ENCODE data around the gene IRX5.

Gene IRX5

GRCh38 chr16:54939029-54939346 lies 8.3 kb downstream of the IRX5 start:
- no peaks in the 10 kb centered on the region for H3K36me3 ChIP-seq (ENCODE audit: control insufficient read depth, insufficient read depth, low read length, severe bottlenecking)
- peak overlapping the region; percentile 87 for H3K4me3 ChIP-seq (ENCODE audit: low read length)
- no peaks in the 10 kb centered on the region for H3K9me3 ChIP-seq (ENCODE audit: control insufficient read depth, low read length)
- H3K4me1 ChIP-seq (ENCODE audit: control insufficient read depth, insufficient read depth, low read length), result peaks cover 16% of the 10 kb centered on the region
- no peaks in the 10 kb centered on the region for H3K27me3 ChIP-seq (replicated peaks; ENCODE audit: control insufficient read depth, insufficient read depth, low read length)
- H3K9ac ChIP-seq (ENCODE audit: low read length), result peak overlapping the region; percentile 93
- DNase-seq (ENCODE audit: low read depth), result no peak

DNA sequence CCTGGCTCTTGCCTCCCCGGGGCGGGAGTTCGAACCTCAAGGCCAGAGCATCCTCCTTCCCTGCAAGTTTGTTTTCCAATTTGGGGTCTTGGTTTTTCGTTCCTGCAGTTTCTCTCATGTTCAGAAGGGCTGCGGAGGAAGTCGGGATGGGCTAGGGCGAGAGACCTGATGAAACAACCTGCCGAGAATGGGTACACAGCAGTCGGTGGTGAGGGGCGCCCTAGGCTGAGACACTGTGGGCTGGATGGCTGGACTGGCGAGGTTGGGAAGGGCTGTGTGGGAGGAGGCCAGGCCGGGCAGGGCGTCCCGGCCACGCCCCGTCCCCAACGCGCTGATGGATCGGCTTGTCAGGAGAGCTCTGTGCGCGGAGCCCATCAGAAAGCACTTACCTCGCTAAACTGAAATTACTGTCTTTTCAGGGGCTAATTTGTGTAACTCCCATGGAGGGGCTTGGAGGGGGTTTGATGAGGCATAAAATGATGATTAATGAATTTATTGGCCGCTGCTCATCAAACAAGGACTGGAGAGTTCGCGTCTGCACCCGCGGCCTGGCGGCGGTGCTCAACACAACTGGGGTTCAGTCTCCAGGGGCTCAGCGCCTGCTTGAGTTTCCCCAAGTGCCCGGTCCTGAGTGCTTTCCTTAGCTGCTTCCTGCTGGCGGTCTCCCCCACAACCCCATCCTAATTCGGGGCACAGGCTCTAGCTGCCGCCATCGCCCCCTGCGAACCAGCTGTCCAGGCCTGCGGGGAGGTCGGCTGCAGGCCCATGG lies 9.0 kb downstream of the IRX5 start:
- Histone ChIP-seq H3K27me3 (replicated peaks; ENCODE audit: control insufficient read depth, insufficient read depth, low read length) (no peaks in the 10 kb centered on the region), H3K9me3 (ENCODE audit: control insufficient read depth, low read length) (no peaks in the 10 kb centered on the region), H3K4me1 (ENCODE audit: control insufficient read depth, insufficient read depth, low read length) (peaks cover 16% of the 10 kb centered on the region), H3K9ac (ENCODE audit: low read length) (peak overlapping the region; percentile 93), H3K36me3 (ENCODE audit: control insufficient read depth, insufficient read depth, low read length, severe bottlenecking) (no peaks in the 10 kb centered on the region), H3K4me3 (ENCODE audit: low read length) (no peak overlapping the region)
- DNase-seq (ENCODE audit: low read depth), result no peak

DNA sequence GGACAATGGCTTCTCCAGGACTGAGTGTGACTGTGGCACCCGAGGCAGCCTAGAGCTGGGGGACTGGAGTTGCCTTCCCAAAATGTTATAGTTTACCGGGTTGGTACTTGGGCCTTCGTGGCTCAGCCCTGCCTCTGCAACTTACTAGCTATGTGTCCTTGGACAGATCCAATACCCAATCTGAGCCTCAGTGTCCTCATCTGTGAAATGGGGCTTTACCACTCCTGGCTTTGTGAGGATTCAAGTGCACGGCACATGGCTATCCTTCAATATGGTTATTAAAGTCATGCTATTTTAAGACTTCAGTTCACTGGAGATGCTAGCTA lies 9.6 kb downstream of the IRX5 start:
- Histone ChIP-seq H3K9me3 (ENCODE audit: control insufficient read depth, low read length) (no peaks in the 10 kb centered on the region), H3K9ac (ENCODE audit: low read length) (no peak overlapping the region), H3K27me3 (replicated peaks; ENCODE audit: control insufficient read depth, insufficient read depth, low read length) (no peaks in the 10 kb centered on the region), H3K4me1 (ENCODE audit: control insufficient read depth, insufficient read depth, low read length) (peaks cover 16% of the 10 kb centered on the region), H3K4me3 (ENCODE audit: low read length) (no peak overlapping the region), H3K36me3 (ENCODE audit: control insufficient read depth, insufficient read depth, low read length, severe bottlenecking) (no peaks in the 10 kb centered on the region)
- DNase-seq (ENCODE audit: low read depth), result no peak

DNA sequence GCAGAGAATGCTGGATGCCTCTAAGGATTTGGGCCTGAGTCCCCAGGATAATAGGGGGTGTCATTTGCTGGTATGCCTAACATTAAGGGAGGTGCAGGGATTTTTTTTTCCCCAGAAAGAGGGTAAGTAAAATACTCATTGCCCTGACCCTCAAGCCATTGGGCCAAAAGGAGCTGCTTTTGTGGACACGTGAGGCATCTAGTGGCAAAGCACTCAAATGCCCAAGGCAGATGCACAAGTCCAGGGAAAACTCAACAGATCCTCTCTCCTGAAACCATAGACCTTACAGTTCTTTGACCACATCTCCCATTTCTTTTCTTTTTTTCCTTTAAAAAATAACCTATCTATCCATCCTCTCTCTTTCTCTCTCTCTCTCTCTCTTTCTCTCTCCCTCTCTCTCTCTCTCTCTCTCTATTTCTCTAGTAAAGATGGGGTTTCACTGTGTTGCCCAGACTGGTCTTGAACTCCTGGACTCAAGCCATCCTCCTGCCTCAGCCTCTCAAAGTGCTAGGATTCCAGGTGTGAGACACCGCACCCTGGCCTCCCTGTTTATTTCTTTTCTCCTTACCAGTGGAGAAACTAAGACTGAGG lies 11.8 kb downstream of the IRX5 start:
- Histone ChIP-seq H3K27me3 (replicated peaks; ENCODE audit: control insufficient read depth, insufficient read depth, low read length) (no peaks in the 10 kb centered on the region), H3K4me3 (ENCODE audit: low read length) (no peak overlapping the region), H3K36me3 (ENCODE audit: control insufficient read depth, insufficient read depth, low read length, severe bottlenecking) (no peaks in the 10 kb centered on the region), H3K4me1 (ENCODE audit: control insufficient read depth, insufficient read depth, low read length) (peaks cover 15% of the 10 kb centered on the region), H3K9ac (ENCODE audit: low read length) (no peak overlapping the region), H3K9me3 (ENCODE audit: control insufficient read depth, low read length) (no peaks in the 10 kb centered on the region)
- no peak for DNase-seq (ENCODE audit: low read depth)

GRCh38 chr16:54944002-54944401 lies 13.3 kb downstream of the IRX5 start:
- DNase-seq (ENCODE audit: low read depth), result no peak
- H3K4me1 ChIP-seq (ENCODE audit: control insufficient read depth, insufficient read depth, low read length), result peaks cover 7% of the 10 kb centered on the region
- peaks cover 6% of the 10 kb centered on the region for H3K27me3 ChIP-seq (replicated peaks; ENCODE audit: control insufficient read depth, insufficient read depth, low read length)
- no peaks in the 10 kb centered on the region for H3K36me3 ChIP-seq (ENCODE audit: control insufficient read depth, insufficient read depth, low read length, severe bottlenecking)
- H3K4me3 ChIP-seq (ENCODE audit: low read length), result no peak overlapping the region
- H3K9ac ChIP-seq (ENCODE audit: low read length), result no peak overlapping the region
- peaks cover 4% of the 10 kb centered on the region for H3K9me3 ChIP-seq (ENCODE audit: control insufficient read depth, low read length)

GRCh38 chr16:54945063-54945462 lies 14.4 kb downstream of the IRX5 start:
- Histone ChIP-seq H3K4me3 (ENCODE audit: low read length) (no peak overlapping the region), H3K4me1 (ENCODE audit: control insufficient read depth, insufficient read depth, low read length) (peaks cover 7% of the 10 kb centered on the region), H3K9ac (ENCODE audit: low read length) (no peak overlapping the region), H3K9me3 (ENCODE audit: control insufficient read depth, low read length) (peaks cover 6% of the 10 kb centered on the region), H3K36me3 (ENCODE audit: control insufficient read depth, insufficient read depth, low read length, severe bottlenecking) (no peaks in the 10 kb centered on the region), H3K27me3 (replicated peaks; ENCODE audit: control insufficient read depth, insufficient read depth, low read length) (peaks cover 14% of the 10 kb centered on the region)
- no peak for DNase-seq (ENCODE audit: low read depth)

DNA sequence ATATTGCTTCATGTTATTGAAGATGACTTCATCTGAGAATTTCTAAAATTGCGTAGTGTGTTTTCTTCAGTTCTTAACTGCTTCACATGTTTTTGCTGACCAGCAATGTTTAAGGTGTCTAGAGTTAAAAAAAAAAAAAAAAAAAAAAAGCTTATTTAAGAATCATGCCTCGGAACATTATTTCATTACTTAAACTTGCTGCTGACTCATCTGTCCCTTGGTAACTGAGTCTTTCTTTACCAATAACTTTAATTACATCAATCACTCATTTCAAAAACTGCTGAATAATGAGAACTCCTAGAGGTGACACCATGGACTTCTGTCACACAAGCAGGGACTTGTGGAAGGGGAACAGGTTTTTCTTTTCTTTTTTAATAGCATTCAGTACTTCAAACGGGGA lies 16.2 kb downstream of the IRX5 start:
- no peak for DNase-seq (ENCODE audit: low read depth)
- no peak overlapping the region for H3K9ac ChIP-seq (ENCODE audit: low read length)
- H3K36me3 ChIP-seq (ENCODE audit: control insufficient read depth, insufficient read depth, low read length, severe bottlenecking), result no peaks in the 10 kb centered on the region
- peaks cover 6% of the 10 kb centered on the region for H3K9me3 ChIP-seq (ENCODE audit: control insufficient read depth, low read length)
- peaks cover 7% of the 10 kb centered on the region for H3K4me1 ChIP-seq (ENCODE audit: control insufficient read depth, insufficient read depth, low read length)
- peaks cover 15% of the 10 kb centered on the region for H3K27me3 ChIP-seq (replicated peaks; ENCODE audit: control insufficient read depth, insufficient read depth, low read length)
- H3K4me3 ChIP-seq (ENCODE audit: low read length), result no peak overlapping the region

DNA sequence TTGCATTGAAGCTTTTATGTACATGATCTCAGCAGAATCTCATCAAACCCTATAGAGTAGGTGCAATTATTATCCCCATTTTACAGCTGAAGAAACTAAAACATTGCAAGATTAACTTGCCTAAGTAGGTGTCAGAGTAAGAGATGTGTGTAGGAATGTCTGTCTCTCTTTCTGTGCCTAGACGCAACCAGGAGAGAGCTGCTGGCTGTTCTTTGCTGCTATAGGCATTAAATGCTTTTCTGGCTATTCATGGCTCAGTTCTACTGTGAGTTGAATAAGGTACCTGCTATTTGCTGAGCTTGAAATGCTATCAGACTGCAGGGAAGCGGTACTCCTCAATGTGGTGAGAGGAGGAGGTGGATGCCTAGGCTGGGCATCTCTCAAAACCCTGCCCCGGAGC lies 17.0 kb downstream of the IRX5 start:
- peaks cover 6% of the 10 kb centered on the region for H3K9me3 ChIP-seq (ENCODE audit: control insufficient read depth, low read length)
- H3K36me3 ChIP-seq (ENCODE audit: control insufficient read depth, insufficient read depth, low read length, severe bottlenecking), result no peaks in the 10 kb centered on the region
- H3K9ac ChIP-seq (ENCODE audit: low read length), result no peak overlapping the region
- H3K27me3 ChIP-seq (replicated peaks; ENCODE audit: control insufficient read depth, insufficient read depth, low read length), result peaks cover 15% of the 10 kb centered on the region
- H3K4me3 ChIP-seq (ENCODE audit: low read length), result no peak overlapping the region
- H3K4me1 ChIP-seq (ENCODE audit: control insufficient read depth, insufficient read depth, low read length), result peaks cover 7% of the 10 kb centered on the region
- DNase-seq (ENCODE audit: low read depth), result no peak

- peaks cover 3% of the 10 kb centered on the region for H3K4me1 ChIP-seq (ENCODE audit: control insufficient read depth, insufficient read depth, low read length)
- peaks cover 15% of the 10 kb centered on the region for H3K27me3 ChIP-seq (replicated peaks; ENCODE audit: control insufficient read depth, insufficient read depth, low read length)
- DNase-seq (ENCODE audit: low read depth), result no peak
- H3K4me3 ChIP-seq (ENCODE audit: low read length), result no peak overlapping the region
- peaks cover 6% of the 10 kb centered on the region for H3K9me3 ChIP-seq (ENCODE audit: control insufficient read depth, low read length)
- no peaks in the 10 kb centered on the region for H3K36me3 ChIP-seq (ENCODE audit: control insufficient read depth, insufficient read depth, low read length, severe bottlenecking)
- H3K9ac ChIP-seq (ENCODE audit: low read length), result no peak overlapping the region
Observed at GRCh38 chr16:54952195-54952594, 21.5 kb downstream of the IRX5 start.

GRCh38 chr16:54953461-54953860 lies 22.8 kb downstream of the IRX5 start:
- Histone ChIP-seq H3K9me3 (ENCODE audit: control insufficient read depth, low read length) (peaks cover 6% of the 10 kb centered on the region), H3K4me1 (ENCODE audit: control insufficient read depth, insufficient read depth, low read length) (no peaks in the 10 kb centered on the region), H3K4me3 (ENCODE audit: low read length) (no peak overlapping the region), H3K9ac (ENCODE audit: low read length) (no peak overlapping the region), H3K27me3 (replicated peaks; ENCODE audit: control insufficient read depth, insufficient read depth, low read length) (peaks cover 15% of the 10 kb centered on the region), H3K36me3 (ENCODE audit: control insufficient read depth, insufficient read depth, low read length, severe bottlenecking) (no peaks in the 10 kb centered on the region)
- no peak for DNase-seq (ENCODE audit: low read depth)

DNA sequence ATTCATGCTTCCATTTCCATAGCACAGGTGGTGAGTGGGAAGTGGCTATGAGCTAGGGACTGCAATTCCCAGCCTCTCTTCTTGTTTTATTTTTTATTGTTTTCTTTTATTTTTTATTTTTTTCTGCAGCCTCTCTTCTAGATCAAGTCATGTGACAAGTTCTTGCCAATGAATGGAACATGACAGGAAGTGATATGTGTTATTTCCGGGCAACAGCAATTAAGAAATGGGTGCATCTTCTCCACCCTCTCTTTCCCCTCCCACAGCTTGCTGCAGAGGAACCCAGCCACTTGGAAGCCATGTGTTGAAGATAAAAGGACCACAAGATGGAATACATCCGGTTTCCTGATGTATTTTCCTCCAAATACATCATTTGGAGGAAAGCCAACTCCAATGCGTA lies 23.6 kb downstream of the IRX5 start:
- DNase-seq (ENCODE audit: low read depth), result no peak
- Histone ChIP-seq H3K4me3 (ENCODE audit: low read length) (no peak overlapping the region), H3K4me1 (ENCODE audit: control insufficient read depth, insufficient read depth, low read length) (no peaks in the 10 kb centered on the region), H3K27me3 (replicated peaks; ENCODE audit: control insufficient read depth, insufficient read depth, low read length) (peaks cover 8% of the 10 kb centered on the region), H3K9me3 (ENCODE audit: control insufficient read depth, low read length) (no peaks in the 10 kb centered on the region), H3K36me3 (ENCODE audit: control insufficient read depth, insufficient read depth, low read length, severe bottlenecking) (no peaks in the 10 kb centered on the region), H3K9ac (ENCODE audit: low read length) (no peak overlapping the region)

DNA sequence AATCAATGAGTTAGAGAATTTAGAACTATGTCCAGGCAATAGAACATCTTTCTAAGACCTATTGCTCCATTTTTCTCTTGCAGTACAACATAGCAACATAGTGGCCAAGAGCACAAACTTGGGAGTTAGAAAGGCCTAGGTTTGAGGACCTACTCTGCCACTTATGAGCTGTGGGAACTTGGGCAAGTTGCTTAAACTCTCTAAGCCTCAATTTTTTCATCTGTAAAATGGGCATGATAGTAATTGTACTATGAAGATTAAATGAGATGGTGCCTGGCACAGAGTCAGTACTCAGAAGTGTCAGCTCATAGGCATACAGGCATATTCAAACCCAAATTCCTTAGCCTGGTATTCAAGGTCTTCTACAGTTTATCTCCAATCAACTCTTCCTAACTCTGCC lies 25.1 kb downstream of the IRX5 start:
- H3K9ac ChIP-seq (ENCODE audit: low read length), result no peak overlapping the region
- H3K9me3 ChIP-seq (ENCODE audit: control insufficient read depth, low read length), result no peaks in the 10 kb centered on the region
- H3K36me3 ChIP-seq (ENCODE audit: control insufficient read depth, insufficient read depth, low read length, severe bottlenecking), result no peaks in the 10 kb centered on the region
- H3K27me3 ChIP-seq (replicated peaks; ENCODE audit: control insufficient read depth, insufficient read depth, low read length), result no peaks in the 10 kb centered on the region
- DNase-seq (ENCODE audit: low read depth), result no peak
- no peaks in the 10 kb centered on the region for H3K4me1 ChIP-seq (ENCODE audit: control insufficient read depth, insufficient read depth, low read length)
- H3K4me3 ChIP-seq (ENCODE audit: low read length), result no peak overlapping the region
